Brain microvascular endothelial cell (primary cell): ENCODE measurements around the gene SSNA1.

ENCODE experiments used
- DNase-seq: peaks from one replicate; pipeline ENCODE4 v3.0.0-alpha.2; 2020
- H3K27ac ChIP-seq: fragments of 250-450 bp; sonication (Bioruptor Pico); 2 replicates; pipeline ENCODE4 v1.5.1; 2020; ENCODE audit warnings: mild to moderate bottlenecking, moderate library complexity
- H3K27me3 ChIP-seq: fragments of 250-450 bp; sonication (Bioruptor Pico); replicated peaks from 2 replicates; pipeline ENCODE4 v1.5.1; 2020; ENCODE audit warnings: mild to moderate bottlenecking
- H3K36me3 ChIP-seq: fragments of 250-450 bp; sonication (Bioruptor Pico); replicated peaks from 2 replicates; pipeline ENCODE4 v1.5.1; 2020; ENCODE audit warnings: mild to moderate bottlenecking
- H3K4me3 ChIP-seq: 2 replicates; pipeline ENCODE4 v1.5.1; 2011; ENCODE audit warnings: low read depth, mild to moderate bottlenecking, control low read depth, low read length, moderate library complexity
- CTCF ChIP-seq: IDR thresholded peaks from 2 replicates; pipeline ENCODE4 v1.5.1; 2011; ENCODE audit warnings: low read depth, mild to moderate bottlenecking, moderate library complexity, low read length, control low read depth, inconsistent platforms; ENCODE audit errors: missing control alignments
- in situ Hi-C: cut with HindIII; loops from 2 replicates; pipeline ENCODE4 v1.10.0; 2017; ENCODE audit warnings: low sequenced_read_pairs, low pct_ligation_motif_present

The SSNA1 gene

GRCh38 chr9:137232510-137232909 lies 44.0 kb downstream of the SSNA1 start:
- no peak for TF ChIP-seq CTCF
- in situ Hi-C loops = no loop called here
- no peak overlapping the region for H3K27ac ChIP-seq
- H3K36me3 ChIP-seq = no peaks in the 10 kb centered on the region
- H3K4me3 ChIP-seq = no peak overlapping the region
- no peaks in the 10 kb centered on the region for H3K27me3 ChIP-seq
- no peak for DNase-seq

GRCh38 chr9:137233143-137233980 lies 44.9 kb downstream of the SSNA1 start:
- DNase-seq = no peak
- no peak for TF ChIP-seq CTCF
- Histone ChIP-seq H3K4me3 (no peak overlapping the region), H3K27ac (no peak overlapping the region), H3K36me3 (no peaks in the 10 kb centered on the region), H3K27me3 (no peaks in the 10 kb centered on the region)
- in situ Hi-C loops = no loop called here

GRCh38 chr9:137234055-137234697 lies 45.7 kb downstream of the SSNA1 start:
- Histone ChIP-seq H3K36me3 (no peaks in the 10 kb centered on the region), H3K4me3 (no peak overlapping the region), H3K27me3 (no peaks in the 10 kb centered on the region), H3K27ac (no peak overlapping the region)
- DNase-seq = no peak
- TF ChIP-seq CTCF = no peak
- in situ Hi-C loops = no loop called here

GRCh38 chr9:137234758-137235423 lies 46.4 kb downstream of the SSNA1 start:
- in situ Hi-C loops = no loop called here
- H3K27me3 ChIP-seq = no peaks in the 10 kb centered on the region
- DNase-seq = no peak
- H3K4me3 ChIP-seq = no peak overlapping the region
- TF ChIP-seq CTCF = no peak
- no peak overlapping the region for H3K27ac ChIP-seq
- H3K36me3 ChIP-seq = no peaks in the 10 kb centered on the region

- DNase-seq = no peak
- Histone ChIP-seq H3K4me3 (no peak overlapping the region), H3K27me3 (no peaks in the 10 kb centered on the region), H3K36me3 (no peaks in the 10 kb centered on the region), H3K27ac (no peak overlapping the region)
- in situ Hi-C loops = no loop called here
- no peak for TF ChIP-seq CTCF
These were observed 47.2 kb downstream of the SSNA1 start for GRCh38 chr9:137235424-137236237.
